Retinal pigment epithelial cell (primary cell): ENCODE results near the gene PAX6.

Source experiments
- DNase-seq: peaks from one replicate; pipeline ENCODE4 v3.0.0-alpha.2; 2010; ENCODE audit warnings: low read depth
- H3K4me3 ChIP-seq: 2 replicates; pipeline ENCODE4 v1.5.1; 2011; ENCODE audit warnings: mild to moderate bottlenecking, low read length, control low read depth, moderate library complexity
- TF ChIP-seq, protein P1 (sequence below): conservative IDR thresholded peaks from 2 replicates; pipeline ENCODE4 v1.5.1; 2011; ENCODE audit warnings: low read depth, low read length, control low read depth, inconsistent platforms

The PAX6 gene

DNA sequence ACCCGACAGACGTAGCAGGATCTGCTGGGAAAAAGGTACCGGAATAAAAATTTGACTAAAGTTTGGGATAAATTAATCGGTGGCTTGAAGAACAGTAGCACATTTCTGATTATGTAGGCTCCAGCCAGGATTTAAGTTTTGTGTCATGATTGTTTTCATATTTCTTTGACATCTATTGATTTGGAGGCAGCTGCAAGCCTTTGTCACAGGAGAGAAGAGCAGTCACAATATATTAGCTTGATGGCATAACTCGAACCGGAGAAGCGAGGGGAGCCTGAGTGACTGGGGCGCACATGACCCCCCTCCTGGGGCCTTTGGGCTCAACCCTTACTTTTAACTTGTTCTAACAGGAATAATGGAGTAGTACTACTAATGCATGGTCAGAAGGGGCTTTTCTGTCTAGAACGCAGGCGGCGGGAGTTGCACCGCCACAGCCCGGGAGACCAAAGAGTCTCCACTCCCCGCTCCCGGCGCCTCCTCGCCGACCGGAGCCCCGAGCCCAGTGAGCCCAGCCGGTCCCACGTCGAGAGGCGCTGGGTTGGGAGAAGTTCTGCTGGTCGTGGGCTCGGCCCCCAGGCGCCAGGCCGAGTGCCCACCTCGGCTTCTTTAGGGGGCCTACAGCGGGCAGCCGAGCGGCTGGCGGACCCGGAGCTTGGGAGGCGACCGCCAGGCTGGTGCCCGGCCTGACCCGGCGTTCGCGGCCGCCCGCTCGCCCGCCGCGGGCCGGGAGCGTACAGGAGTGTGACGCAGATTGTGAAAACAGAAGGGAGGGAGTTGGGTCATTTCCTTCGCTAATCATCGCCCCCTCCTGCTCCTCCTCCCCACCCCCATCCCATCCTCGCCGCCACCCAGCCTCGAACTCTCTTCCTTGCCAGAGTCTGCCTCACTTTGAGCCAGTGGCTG is 15.7 kb upstream of the PAX6 start:
- TF ChIP-seq, protein P1, sequence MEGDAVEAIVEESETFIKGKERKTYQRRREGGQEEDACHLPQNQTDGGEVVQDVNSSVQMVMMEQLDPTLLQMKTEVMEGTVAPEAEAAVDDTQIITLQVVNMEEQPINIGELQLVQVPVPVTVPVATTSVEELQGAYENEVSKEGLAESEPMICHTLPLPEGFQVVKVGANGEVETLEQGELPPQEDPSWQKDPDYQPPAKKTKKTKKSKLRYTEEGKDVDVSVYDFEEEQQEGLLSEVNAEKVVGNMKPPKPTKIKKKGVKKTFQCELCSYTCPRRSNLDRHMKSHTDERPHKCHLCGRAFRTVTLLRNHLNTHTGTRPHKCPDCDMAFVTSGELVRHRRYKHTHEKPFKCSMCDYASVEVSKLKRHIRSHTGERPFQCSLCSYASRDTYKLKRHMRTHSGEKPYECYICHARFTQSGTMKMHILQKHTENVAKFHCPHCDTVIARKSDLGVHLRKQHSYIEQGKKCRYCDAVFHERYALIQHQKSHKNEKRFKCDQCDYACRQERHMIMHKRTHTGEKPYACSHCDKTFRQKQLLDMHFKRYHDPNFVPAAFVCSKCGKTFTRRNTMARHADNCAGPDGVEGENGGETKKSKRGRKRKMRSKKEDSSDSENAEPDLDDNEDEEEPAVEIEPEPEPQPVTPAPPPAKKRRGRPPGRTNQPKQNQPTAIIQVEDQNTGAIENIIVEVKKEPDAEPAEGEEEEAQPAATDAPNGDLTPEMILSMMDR = no peak
- no peak for DNase-seq
- H3K4me3 ChIP-seq = no peak overlapping the region

- no peak for DNase-seq
- TF ChIP-seq, protein P1 = no peak
- no peak overlapping the region for H3K4me3 ChIP-seq
These were observed 14.8 kb upstream of the PAX6 start for GRCh38 chr11:31825838-31826484.

DNA sequence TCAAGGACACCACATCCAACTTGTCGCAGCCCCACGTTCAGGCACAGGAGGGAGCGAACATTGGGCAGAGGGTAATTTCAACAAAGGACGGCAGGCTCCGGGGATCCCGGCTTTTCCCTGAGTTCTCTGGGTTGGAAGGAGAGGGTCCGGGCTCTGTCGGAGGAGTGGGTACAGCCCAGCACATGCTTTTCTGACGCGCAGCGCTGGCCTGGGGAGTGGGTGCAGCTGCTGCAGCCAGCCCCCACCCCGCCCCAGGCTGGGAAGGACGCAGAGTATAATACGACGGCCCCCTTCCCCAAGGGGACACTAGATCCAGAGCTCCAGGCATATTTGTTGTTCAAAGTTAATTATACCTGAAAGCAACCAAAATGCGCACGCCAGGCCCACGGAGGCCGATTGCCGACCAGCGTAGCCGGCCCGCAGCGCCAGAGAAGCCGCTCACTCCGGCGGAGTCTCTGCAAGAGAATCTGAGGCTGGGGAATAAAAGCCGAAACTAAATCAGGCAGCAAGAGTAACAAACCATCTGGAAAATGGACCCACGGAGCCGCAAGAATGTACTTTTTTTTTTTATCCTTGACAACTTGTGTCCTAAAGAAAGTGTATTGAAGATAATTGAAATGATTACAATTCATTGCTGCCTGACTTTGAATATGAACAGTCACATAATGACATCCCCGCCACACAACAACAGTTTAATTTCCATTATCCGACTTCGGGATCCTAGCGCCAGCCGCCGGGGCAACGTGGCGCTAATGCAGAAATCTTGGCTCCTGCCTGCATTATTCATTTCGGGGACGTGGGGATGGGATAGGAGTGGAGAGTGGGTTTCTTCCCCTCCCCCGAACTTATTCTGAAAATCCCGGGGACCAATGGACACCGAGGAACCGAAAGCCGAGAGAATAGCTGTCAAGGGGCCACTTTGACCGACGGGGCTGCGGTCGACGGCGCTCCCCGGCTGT is 14.0 kb upstream of the PAX6 start:
- no peak for DNase-seq
- H3K4me3 ChIP-seq = no peak overlapping the region
- TF ChIP-seq, protein P1 = no peak

DNA sequence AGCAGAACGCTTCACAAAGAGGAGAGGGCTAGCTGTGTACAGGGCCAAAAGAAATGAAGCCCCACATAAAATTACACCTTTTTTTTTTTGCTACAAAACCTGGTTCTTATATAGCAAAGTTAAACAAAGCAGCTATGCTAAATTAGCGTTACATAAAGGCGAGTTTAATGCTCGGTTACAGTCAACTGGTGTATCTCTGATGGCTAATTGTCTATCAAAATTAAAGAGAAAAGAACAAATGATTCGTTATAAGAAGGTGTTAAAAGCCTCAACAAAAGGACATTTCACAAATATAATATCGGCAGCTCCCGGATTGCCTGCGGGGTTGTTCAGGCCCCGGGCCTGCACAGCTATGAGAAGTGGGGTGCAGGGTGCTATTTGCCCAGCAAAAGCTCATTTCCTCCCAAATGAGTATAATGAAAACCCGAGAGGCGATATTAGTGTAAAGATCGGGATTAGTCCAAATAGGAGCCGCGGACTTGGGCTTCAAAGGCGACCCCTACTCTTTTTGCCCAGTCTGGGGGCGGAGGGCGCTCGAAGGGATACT is 13.3 kb upstream of the PAX6 start:
- TF ChIP-seq, protein P1 = no peak
- DNase-seq = no peak
- H3K4me3 ChIP-seq = no peak overlapping the region

DNA sequence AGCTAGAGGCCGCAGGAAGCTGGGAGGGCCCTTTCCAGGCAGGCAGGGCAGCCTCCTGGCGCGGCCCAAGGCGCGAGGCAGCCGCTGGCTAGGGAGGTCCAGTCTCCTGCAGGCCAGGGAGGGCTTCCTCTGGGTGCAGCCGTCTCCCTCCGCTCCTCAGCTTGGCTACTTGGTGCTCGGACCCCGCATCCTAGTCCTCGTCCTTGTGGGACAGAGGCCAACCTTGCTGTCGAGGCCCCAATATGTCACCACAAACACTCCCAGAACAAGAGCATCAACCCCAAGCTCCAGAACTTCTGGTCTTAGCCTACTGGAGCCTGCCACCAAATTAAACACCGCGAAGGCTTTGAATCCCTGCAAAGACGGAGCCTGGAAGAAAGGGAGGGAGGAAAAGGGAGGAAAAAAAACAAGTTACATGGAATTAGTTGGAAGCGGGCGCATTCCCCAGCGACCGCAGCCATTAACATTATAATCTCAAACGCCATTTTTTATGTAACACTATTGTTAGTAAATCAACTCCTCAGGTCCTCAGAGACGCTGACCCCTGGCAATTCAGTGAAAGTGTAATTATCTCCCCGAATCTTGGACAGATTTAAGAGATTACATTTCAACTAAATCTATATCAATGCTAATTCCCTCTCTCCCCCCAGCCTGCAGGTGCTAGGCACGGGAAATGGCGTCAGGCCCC is 12.7 kb upstream of the PAX6 start:
- DNase-seq = no peak
- TF ChIP-seq, protein P1 = no peak
- no peak overlapping the region for H3K4me3 ChIP-seq

DNA sequence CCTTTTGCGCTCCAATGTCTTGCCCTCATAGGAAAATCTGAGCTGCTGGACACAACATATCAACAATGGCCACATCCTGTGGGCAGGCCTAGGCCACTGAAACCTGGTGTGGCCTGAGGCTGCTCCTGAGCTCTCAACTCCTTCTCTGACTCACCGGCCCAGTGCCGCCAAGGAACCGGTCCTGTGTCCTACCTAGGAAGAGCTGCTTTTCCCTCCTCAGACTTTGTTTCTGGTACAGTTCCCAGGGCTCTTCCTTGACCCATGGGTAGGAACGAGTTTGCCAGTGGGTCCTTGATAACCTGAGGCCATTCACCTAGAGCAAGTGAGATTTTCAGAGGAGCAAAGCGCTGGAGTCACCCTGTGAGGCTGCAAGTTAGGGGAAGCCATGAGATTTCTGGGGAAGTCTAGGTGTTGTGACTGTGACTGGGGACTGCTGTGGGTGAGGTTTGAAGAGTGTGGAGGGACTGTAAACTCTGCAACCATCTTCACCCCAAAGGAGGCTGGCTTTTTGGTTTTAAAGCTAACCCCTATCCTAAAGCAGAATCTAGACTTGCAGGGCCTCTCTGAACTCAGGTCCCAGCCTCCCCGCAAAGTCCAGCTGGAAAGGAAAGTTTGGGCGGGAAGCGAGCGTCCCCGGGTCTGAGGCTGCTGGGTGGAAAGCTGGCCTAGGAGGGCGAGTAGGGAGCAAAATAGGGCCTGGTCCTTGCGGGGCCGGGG is 12.0 kb upstream of the PAX6 start:
- TF ChIP-seq, protein P1 = no peak
- DNase-seq = no peak
- H3K4me3 ChIP-seq = no peak overlapping the region
